Spleen (tissue), 7 donors: ENCODE measurements around the gene IRF2.

ENCODE experiments used
- POLR2A ChIP-seq, 3 donors: fragments of 450-650 bp; IDR thresholded peaks; one replicate each; pipeline ENCODE4 v1.5.1; 2017; ENCODE audit warnings: antibody characterized with exemption in 3 of 3, mild to moderate bottlenecking in 1 of 3
- POLR2AphosphoS5 ChIP-seq, 3 donors: sonication (generic); formaldehyde crosslinking; IDR thresholded peaks; one replicate each; pipeline ENCODE4 v1.5.1; 2017; ENCODE audit warnings: antibody characterized with exemption in 3 of 3
- TF ChIP-seq, protein P1 (sequence below), 11 experiments: fragments of 200-600 bp in 7 of 11; fragments of 450-650 bp in 4 of 11; sonication (generic) in 4 of 11; IDR thresholded peaks in 8 of 11; conservative IDR thresholded peaks in 3 of 11; 1 replicate in 7 of 11; 2 replicates in 4 of 11; pipeline versions ENCODE4 v1.4.0 to v1.8.0; 2016 to 2021; ENCODE audit warnings: antibody characterized with exemption in 11 of 11, inconsistent platforms in 4 of 11, mild to moderate bottlenecking in 1 of 11
- donor health status: DM: no; HTN: no; CAD: no; lungs with moderate emphysema.
- donor health status: DM: no; HTN: no; CAD: no.
- donor health status: DM: no; HTN: no; CAD: no.

DNA sequence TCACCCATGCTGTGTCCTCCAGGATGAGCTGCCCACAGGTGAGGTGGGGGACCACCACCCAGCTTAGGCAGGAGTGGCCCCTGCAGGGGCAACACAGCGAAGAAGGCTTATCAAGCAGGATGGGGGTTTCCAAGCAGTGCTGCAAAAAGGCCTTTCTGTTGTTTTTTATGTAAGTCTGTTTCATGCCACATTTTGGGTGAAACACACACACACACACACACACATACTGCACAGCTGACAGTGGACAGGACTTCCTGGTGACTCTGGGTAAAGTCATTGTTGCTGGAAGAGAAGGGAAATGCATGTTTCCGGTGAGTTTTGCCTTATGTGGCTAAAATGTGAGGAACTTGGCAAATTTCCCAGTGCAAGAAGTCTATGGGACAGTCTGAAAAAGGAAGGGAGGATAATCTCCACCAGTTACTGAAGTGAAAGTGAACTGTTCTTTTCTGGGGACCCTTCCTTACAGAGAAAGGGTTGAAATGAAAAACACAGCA is 119.2 kb downstream of the IRF2 start:
- TF ChIP-seq POLR2A (IDR thresholded peaks at IDR 0.05) (no peak), POLR2AphosphoS5 (IDR thresholded peaks at IDR 0.05) (peak; percentile 28 to 95 (median 48))
- TF ChIP-seq, protein P1, sequence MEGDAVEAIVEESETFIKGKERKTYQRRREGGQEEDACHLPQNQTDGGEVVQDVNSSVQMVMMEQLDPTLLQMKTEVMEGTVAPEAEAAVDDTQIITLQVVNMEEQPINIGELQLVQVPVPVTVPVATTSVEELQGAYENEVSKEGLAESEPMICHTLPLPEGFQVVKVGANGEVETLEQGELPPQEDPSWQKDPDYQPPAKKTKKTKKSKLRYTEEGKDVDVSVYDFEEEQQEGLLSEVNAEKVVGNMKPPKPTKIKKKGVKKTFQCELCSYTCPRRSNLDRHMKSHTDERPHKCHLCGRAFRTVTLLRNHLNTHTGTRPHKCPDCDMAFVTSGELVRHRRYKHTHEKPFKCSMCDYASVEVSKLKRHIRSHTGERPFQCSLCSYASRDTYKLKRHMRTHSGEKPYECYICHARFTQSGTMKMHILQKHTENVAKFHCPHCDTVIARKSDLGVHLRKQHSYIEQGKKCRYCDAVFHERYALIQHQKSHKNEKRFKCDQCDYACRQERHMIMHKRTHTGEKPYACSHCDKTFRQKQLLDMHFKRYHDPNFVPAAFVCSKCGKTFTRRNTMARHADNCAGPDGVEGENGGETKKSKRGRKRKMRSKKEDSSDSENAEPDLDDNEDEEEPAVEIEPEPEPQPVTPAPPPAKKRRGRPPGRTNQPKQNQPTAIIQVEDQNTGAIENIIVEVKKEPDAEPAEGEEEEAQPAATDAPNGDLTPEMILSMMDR (IDR thresholded peaks at IDR 0.05 in 8 of 11, conservative IDR thresholded peaks at IDR 0.05 in 3 of 11): no peak
